Measurements from ENCODE around the gene STIMATE. TPM values are rescaled to one million over a fixed set of nuclear protein-coding genes. Genes with fewer than 3 reads are reported as not detected.

Gene STIMATE
- total and polyA plus RNA-seq, 2 experiments from 2014 or later = 11.2 to 23.6 TPM

GRCh38 chr3:52794612-52795099 lies 102.7 kb downstream of the STIMATE start, which contains the start of gene ITIH3:
Gene ITIH3, plus strand, starts transcription at chr3:52794796. Its CDS starts 8 bp downstream, at chr3:52794804.
- H3K9me2 ChIP-seq (ENCODE audit: insufficient read depth) = no peaks in the 10 kb centered on the region
- H3K27ac ChIP-seq (ENCODE audit: low read depth) = no peak within 1 kb of the TSS
- H3K27me3 Mint-ChIP-seq (ENCODE audit: insufficient read depth, low read depth, poor library complexity) = peaks cover 17% of the 10 kb centered on the region
- no peaks in the 10 kb centered on the region for H3K79me2 ChIP-seq (replicated peaks; ENCODE audit: insufficient read depth)
- H4K20me1 ChIP-seq (replicated peaks; ENCODE audit: insufficient read depth) = no peaks in the 10 kb centered on the region
- no peaks in the 10 kb centered on the region for H3K27me3 ChIP-seq (ENCODE audit: insufficient read depth)
- no peak within 1 kb of the TSS; the same call in 1 of the 2 replicates for H2AFZ ChIP-seq
- no peaks in the 10 kb centered on the region for H3K36me3 ChIP-seq (ENCODE audit: insufficient read depth)
- H3K9me3 Mint-ChIP-seq = no peaks in the 10 kb centered on the region
- no peak within 1 kb of the TSS for H3K4me3 Mint-ChIP-seq
- no peak within 1 kb of the TSS for H3K4me3 ChIP-seq
- no peak within 1 kb of the TSS for H3K27ac Mint-ChIP-seq
- H3F3A ChIP-seq (replicated peaks; ENCODE audit: low read depth) = no peaks in the 10 kb centered on the region
- no peak within 1 kb of the TSS for H3K4me2 ChIP-seq
- H3K4me1 Mint-ChIP-seq = no peaks in the 10 kb centered on the region; the same call in 2 of the 3 replicates
- ATAC-seq (no peak), DNase-seq (ENCODE audit: low spot score) (no peak)
- TF ChIP-seq ZNF462 (CRISPR knock-in tag; IDR thresholded peaks at IDR 0.05) = no peak
- TF ChIP-seq POLR2AphosphoS5 (IDR thresholded peaks at IDR 0.05; ENCODE audit: low read depth) = no peak
- no peaks in the 10 kb centered on the region; the same call in 2 of the 3 replicates for H3K36me3 Mint-ChIP-seq (ENCODE audit: low read depth)
- no peaks in the 10 kb centered on the region for H3K4me1 ChIP-seq (ENCODE audit: insufficient read depth)

- Histone ChIP-seq H3K9me2 (ENCODE audit: insufficient read depth) (no peaks in the 10 kb centered on the region), H3K27me3 (ENCODE audit: insufficient read depth) (no peaks in the 10 kb centered on the region), H3K4me1 (ENCODE audit: insufficient read depth) (no peaks in the 10 kb centered on the region), H3K36me3 (ENCODE audit: insufficient read depth) (no peaks in the 10 kb centered on the region), H3F3A (replicated peaks; ENCODE audit: low read depth) (no peaks in the 10 kb centered on the region), H4K20me1 (replicated peaks; ENCODE audit: insufficient read depth) (no peaks in the 10 kb centered on the region), H3K4me3 (no peak overlapping the region), H3K27ac (ENCODE audit: low read depth) (no peak overlapping the region), H3K79me2 (replicated peaks; ENCODE audit: insufficient read depth) (no peaks in the 10 kb centered on the region), H2AFZ (no peak overlapping the region; the same call in 1 of the 2 replicates), H3K4me2 (no peak overlapping the region)
- Mint-ChIP-seq H3K9me3 (no peaks in the 10 kb centered on the region), H3K27me3 (ENCODE audit: insufficient read depth, low read depth, poor library complexity) (peaks cover 17% of the 10 kb centered on the region), H3K4me3 (no peak overlapping the region), H3K4me1 (no peaks in the 10 kb centered on the region; the same call in 2 of the 3 replicates), H3K27ac (no peak overlapping the region), H3K36me3 (ENCODE audit: low read depth) (no peaks in the 10 kb centered on the region; the same call in 2 of the 3 replicates)
- DNase-seq (ENCODE audit: low spot score) (no peak), ATAC-seq (no peak)
- no peak for TF ChIP-seq POLR2AphosphoS5 (IDR thresholded peaks at IDR 0.05; ENCODE audit: low read depth)
- no peak for TF ChIP-seq JUNB (IDR thresholded peaks at IDR 0.05; ENCODE audit: unreplicated experiment)
- TF ChIP-seq REST (IDR thresholded peaks at IDR 0.05; ENCODE audit: unreplicated experiment) = no peak
- no peak for TF ChIP-seq CREB1 (CRISPR knock-in tag; IDR thresholded peaks at IDR 0.05; ENCODE audit: low read depth)
Observed at GRCh38 chr3:52793702-52794611, 103.4 kb downstream of the STIMATE start.

Data from GM23338 (cell line).